ENCODE results near the gene POLR3H.

- TF ChIP-seq CTCF (IDR thresholded peaks at IDR 0.05 in 8 of 11, conservative IDR thresholded peaks at IDR 0.05 in 3 of 11) (no peak), POLR2A (IDR thresholded peaks at IDR 0.05) (no peak)
These were observed 20.3 kb upstream of the POLR3H start for GRCh38 chr22:41564563-41564962.
